ENCODE measurements around the gene RPS16. TPM values are rescaled to one million over a fixed set of nuclear protein-coding genes. Genes with fewer than 3 reads are reported as not detected.

RPS16 gene
- total RNA-seq, 1 donor from 2014 or later: 802 TPM

DNA sequence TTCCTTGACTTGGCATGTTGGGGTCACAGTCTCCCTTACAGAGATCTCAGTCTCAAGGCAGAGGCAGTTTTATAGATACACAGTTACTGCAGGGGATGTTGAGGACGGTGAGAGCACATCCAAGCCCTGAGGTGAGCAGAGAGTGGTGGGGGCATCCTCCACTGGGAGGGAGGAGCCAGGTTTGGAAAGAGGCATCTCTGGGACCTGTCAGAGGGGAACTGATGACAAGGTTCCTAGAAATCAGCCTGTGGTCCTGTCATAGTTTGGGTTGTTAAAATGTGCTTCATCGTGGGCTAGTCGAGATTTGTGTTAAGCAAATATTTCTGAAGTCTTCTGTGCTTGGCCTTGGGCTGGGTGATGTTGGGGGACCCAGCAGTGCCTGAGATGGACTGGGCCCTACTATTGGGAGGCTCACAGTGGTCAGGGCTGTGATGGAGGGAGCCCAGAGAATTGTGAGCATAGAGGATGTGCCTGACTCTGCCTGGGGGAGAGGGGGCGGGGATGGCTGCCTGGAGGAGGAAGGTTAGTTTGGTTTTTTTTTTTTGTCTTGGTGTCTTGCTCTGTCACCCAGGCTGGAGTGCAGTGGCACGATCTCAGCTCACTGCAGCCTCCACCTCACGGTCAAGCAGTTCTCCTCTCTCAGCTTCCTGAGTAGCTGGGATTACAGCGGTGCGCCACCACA is 13.5 kb upstream of the RPS16 start:
- DNase-seq (ENCODE audit: extremely low read depth, low read depth, low spot score): no peak

DNA sequence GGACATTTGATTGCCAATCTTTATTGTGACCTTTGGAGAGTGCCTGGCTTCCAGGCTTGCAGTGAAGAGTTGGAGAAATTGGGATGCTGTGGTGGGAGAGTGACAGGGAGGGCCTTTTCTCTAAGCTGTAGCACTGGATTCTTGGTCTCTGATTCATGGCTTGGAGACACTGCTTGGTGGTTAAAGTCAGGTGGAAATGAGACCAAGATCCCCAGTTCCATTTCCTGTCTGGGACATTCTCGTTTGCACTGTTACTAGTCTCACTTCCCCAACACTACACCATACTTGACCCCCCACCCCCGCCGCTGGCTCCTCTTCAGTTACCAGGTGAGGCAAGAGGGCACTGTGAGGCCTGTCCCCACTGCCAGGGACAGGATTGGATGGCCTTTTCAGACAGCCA is 12.5 kb upstream of the RPS16 start:
- no peak for DNase-seq (ENCODE audit: extremely low read depth, low read depth, low spot score)

DNA sequence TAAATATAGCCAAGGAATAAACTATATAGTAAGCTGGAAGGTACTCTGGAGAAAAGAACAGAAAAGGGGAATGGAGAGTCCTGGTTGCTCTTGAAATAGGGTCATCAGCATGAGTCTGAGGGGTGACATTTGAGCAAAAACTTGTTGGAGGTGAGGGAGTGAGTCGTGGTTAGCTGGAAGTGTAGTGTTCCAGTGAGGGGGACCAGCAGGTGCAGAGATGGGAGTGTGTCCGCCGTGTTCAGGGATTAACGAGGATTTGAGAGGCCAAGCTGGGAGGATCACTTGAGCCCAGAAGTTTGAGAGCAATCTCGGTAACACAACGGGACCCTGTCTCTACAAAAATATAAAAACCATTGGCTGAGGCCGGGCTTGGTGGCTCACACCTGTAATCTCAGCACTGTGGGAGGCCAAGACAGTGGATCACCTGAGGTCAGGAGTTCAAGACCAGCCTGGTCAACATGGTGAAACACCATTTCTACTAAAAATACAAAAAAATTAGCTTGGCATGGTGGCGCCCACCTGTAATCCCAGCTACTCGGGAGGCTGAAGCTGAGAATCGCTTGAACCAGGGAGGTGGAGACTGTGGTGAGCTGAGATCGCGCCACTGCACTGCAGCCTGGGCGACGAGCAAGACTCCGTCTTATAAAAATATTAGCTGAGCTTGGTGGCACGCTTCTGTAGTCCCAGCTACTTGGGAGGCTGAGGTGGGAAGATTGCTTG is 10.8 kb upstream of the RPS16 start:
- no peak for DNase-seq (ENCODE audit: extremely low read depth, low read depth, low spot score)

DNA sequence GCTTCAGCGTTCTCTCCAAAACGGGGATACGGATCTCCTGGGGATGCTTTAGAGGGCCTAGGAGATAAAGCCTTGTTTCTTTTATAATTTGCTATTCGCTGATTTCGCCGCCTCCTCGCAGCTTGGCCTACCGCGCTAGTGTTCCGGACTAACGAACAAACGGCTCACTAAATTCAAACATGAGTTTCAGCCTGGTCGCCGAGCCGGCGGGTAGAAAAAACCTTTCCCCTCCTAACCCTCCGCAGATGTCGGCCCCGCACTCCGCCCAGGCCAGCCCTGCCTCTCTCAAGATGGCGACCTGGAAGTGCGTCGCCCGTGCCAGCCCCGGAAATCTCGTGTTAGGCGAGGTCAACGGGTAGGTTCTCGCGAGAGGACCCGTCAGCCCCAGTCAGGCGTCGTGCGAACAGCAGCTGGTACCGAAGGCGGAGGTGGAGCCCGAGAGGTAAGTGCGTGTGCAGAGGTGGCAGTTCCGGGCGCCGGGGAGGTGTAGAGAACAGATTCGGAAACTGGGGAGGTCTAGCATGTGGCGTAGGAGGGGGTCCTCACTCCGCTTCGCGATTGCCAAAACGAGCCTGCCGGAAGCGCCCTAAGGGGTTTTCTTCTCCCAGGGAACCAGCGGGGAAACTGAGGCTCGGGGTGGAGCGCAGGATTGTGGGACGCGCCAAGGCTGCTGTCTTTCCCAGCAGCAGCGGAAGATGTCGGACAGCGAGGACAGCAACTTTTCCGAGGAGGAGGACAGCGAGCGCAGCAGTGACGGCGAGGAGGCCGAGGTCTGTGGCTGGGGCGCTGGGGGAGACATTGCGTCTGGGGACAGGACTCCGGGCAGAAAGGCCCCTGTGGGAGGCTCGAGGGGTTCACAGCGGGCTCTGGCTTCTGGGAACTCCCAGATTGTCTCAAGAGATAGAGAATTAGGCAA is 9.7 kb upstream of the RPS16 start, which contains the start of gene SUPT5H:
SUPT5H (plus strand) TSS at position 387 of the 916 bp plus-strand sequence; CDS start at position 696, 309 bp downstream.
- DNase-seq (ENCODE audit: extremely low read depth, low read depth, low spot score): peak; percentile 81

- DNase-seq (ENCODE audit: extremely low read depth, low read depth, low spot score): no peak
Observed at GRCh38 chr19:39444598-39445195, 8.9 kb upstream of the RPS16 start.

DNA sequence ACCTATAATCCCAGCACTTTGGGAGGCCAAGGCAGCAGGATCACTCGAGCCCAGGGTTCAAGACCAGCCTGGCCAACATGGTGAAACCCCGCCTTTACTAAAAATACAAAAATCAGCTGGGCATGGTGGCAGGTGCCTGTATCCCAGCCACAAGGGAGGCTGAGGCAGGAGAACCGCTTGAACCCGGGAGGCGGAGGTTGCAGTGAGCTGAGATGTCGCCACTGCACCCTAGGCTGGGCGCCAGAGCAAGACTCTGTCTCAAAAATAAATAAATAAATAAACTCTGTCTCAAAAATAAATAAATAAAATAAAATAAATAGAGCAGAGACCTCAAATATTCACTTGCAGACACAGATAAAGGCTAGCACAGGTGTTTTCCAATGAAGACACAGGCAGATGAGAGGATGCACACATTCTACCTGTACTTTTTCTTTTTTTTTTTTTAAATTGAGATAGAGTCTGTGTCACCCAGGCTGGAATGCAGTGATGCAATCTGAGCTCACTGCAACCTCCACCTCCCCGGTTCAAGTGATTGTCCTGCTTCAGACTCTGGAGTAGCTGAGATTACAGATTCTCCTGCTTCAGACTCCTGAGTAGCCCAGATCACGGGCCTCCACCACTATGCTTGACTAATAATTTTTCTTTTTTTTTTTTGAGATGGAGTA is 2.7 kb upstream of the RPS16 start:
- DNase-seq (ENCODE audit: extremely low read depth, low read depth, low spot score): no peak

DNA sequence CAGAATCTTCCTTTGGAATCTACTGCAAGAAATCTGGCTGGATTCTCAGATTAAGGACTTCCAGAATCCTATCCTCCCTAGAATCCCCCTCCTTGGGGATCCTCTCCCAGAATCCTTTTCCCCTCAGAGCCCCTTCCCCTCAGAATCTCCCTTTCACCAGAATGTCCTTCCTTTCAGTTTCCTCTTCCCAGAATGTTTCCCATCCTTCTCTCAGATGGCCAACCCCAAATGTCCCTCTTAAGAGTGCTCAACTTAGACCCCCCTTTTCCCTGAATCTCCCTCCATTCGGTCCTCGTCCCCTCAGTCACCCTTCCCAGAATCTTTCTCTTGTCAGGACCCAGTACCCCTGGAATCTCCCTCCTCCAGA is 584 bp upstream of the RPS16 start:
- no peak for DNase-seq (ENCODE audit: extremely low read depth, low read depth, low spot score)

DNA sequence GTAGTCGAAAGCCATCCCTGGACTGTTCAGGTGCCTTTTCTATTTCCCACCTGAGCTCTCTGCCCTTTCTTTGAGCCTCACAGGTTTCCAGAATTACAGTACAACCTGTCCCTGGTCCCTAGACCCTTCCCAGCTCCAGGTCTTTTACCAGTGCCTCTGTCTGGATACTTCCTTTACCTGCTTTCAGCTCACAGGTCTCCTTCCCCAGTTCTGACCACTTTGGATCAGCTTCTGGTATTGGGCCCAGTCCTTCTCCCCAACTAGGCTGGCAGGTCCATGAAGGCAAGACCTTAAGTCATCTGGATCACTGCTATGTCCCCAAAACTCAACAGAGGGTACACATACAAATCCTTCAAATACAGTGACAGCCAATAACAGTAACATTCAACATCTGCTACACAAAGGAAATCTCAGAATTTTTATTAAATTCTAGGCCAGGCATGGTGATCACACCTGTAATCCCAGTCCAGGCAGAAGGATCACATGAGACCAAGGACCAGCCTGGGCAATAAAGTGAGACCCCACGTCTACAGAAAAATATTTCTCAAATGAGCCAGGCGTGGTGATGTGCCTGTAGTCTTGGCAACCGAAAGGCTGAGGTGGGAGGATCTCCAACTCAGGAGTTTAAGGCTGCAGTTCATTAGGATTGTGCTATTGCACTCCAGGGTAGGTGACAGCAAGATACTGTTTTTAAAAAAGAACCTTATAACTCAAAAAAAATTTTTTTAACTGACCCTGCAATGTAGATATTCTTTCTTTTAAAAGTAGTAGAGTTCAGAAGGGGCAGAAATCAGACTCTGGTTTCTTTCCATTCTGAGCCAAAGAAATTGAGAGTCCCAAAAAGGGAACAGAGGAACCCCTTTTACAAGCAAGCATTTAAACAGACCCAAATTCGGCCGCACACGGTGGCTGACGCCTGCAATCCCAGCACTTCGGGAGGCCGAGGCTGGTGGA is 1.3 kb downstream of the RPS16 start:
- no peak for DNase-seq (ENCODE audit: extremely low read depth, low read depth, low spot score)

- DNase-seq (ENCODE audit: extremely low read depth, low read depth, low spot score): no peak
Observed at GRCh38 chr19:39433480-39434079, 2.2 kb downstream of the RPS16 start.

- DNase-seq (ENCODE audit: extremely low read depth, low read depth, low spot score): no peak
Observed at GRCh38 chr19:39432677-39433025, 3.1 kb downstream of the RPS16 start.

- peak; percentile 100 for DNase-seq (ENCODE audit: extremely low read depth, low read depth, low spot score)
Observed at GRCh38 chr19:39430675-39431593, 4.8 kb downstream of the RPS16 start.

DNA sequence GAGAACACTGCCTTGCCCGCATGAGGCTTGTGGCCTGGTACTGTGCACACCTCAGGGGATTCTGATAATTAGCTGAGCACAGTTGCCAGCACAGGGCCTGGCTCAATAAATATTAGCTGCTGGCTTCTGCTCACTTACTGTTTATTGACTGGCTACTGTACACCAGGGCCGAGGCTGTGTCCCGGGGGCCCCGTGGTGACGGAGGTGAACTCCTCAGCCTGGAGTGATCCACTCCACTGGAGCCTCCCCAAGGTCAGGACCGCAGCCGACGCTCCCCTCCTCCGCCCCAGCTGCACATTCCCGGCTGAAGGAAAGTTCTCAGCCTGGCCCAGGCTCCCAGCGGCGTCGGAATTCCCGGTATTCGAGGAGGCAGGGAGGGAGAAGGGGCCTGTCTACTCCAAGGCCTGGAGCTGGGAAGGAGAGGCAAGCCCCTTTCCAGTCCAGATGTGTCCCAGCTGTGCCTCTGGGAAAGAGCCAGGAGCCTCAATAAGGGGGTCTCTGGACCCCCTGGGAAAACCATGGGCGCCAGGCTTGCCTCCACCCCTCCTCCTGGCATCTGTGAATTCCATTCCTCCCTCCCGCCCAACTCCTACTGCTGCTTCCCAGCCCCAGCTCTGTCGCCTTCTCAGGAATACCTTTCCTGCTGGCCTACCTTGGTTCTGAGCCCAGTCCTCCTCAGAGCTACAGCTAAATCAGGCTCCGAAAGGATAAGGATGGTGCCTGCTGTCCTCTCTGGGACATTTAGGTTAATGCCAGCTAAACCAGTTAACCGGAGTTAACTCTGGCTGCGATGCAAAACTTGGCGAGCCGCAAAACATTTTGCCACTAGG is 7.3 kb downstream of the RPS16 start:
- DNase-seq (ENCODE audit: extremely low read depth, low read depth, low spot score): no peak

GRCh38 chr19:39427707-39428106 is 8.0 kb downstream of the RPS16 start:
- no peak for DNase-seq (ENCODE audit: extremely low read depth, low read depth, low spot score)

GRCh38 chr19:39426170-39426569 is 9.6 kb downstream of the RPS16 start:
- DNase-seq (ENCODE audit: extremely low read depth, low read depth, low spot score): no peak

- no peak for DNase-seq (ENCODE audit: extremely low read depth, low read depth, low spot score)
Observed at GRCh38 chr19:39425744-39426143, 10.0 kb downstream of the RPS16 start.

GRCh38 chr19:39424934-39425333 is 10.8 kb downstream of the RPS16 start:
- no peak for DNase-seq (ENCODE audit: extremely low read depth, low read depth, low spot score)
